ENCODE data around the gene WIPI1.

DNA sequence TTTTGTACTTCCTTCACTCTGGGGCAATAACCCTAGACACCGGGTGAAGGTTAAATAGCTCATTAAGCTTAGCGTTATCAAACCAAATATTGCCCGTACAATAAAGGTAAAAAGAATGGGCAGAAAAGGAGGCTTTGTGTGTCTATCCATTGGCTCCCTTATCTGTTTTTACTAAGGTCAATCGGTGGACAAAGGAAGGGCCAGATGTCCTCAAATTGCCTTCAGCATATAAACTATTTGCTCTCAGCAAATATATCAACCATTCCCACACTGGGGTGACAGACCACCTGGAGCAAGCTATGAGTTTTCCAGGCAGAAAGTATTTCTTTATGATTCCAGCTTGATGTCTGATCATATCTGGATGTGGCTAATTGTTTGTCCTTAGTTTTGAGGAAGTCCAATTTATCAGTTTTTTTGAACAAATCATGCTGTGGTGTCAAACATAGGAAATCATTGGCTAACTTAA is 25.3 kb upstream of the WIPI1 start:
- TF ChIP-seq UBTF (CRISPR knock-in tag; IDR thresholded peaks at IDR 0.05) (no peak), RFX5 (IDR thresholded peaks at IDR 0.05; ENCODE audit: low read depth, low read length) (no peak), ZNF121 (CRISPR knock-in tag; IDR thresholded peaks at IDR 0.05) (no peak), NFE2 (CRISPR knock-in tag; IDR thresholded peaks at IDR 0.05) (no peak), ZNF572 (CRISPR knock-in tag; IDR thresholded peaks at IDR 0.05) (no peak), JUN (CRISPR knock-in tag; IDR thresholded peaks at IDR 0.05) (no peak), CTCF (CRISPR knock-in tag; IDR thresholded peaks at IDR 0.05) (no peak), CREM (IDR thresholded peaks at IDR 0.05) (peak; percentile 90), CREM (CRISPR knock-in tag; IDR thresholded peaks at IDR 0.05) (no peak), REST (IDR thresholded peaks at IDR 0.05; ENCODE audit: borderline replicate concordance in 1 of 2, low read depth in 1 of 2, low read length in 2 of 2) (peak in 1 of 2 experiments; percentile 45; a peak in 1 of 4 replicates)

Data from HepG2 (cell line).